GM21526 (cell line): ENCODE measurements around the gene LTB4R2.

Experiments used
- ATAC-seq: cut with Tn5 transposase; IDR thresholded peaks from one replicate; pipeline ENCODE4 v1.9.1; 2021; ENCODE audit warnings: moderate library complexity; ENCODE audit not compliant: unreplicated experiment, low FRiP score

The LTB4R2 gene

GRCh38 chr14:24274101-24274543 lies 35.8 kb upstream of the LTB4R2 start:
- peak; percentile 46 for ATAC-seq

- ATAC-seq: no peak
Measured at GRCh38 chr14:24277071-24277470, 32.9 kb upstream of the LTB4R2 start.

GRCh38 chr14:24277606-24278321 lies 32.2 kb upstream of the LTB4R2 start:
- ATAC-seq: no peak

GRCh38 chr14:24278424-24278823 lies 31.5 kb upstream of the LTB4R2 start:
- no peak for ATAC-seq

GRCh38 chr14:24279301-24280186 lies 30.4 kb upstream of the LTB4R2 start:
- no peak for ATAC-seq

- ATAC-seq: no peak
Measured at GRCh38 chr14:24280797-24281460, 29.0 kb upstream of the LTB4R2 start.

- no peak for ATAC-seq
Measured at GRCh38 chr14:24281636-24282035, 28.3 kb upstream of the LTB4R2 start.

GRCh38 chr14:24282736-24283135 lies 27.2 kb upstream of the LTB4R2 start:
- ATAC-seq: no peak

- no peak for ATAC-seq
Measured at GRCh38 chr14:24283796-24284460, 26.0 kb upstream of the LTB4R2 start.

- no peak for ATAC-seq
Measured at GRCh38 chr14:24284501-24285035, 25.4 kb upstream of the LTB4R2 start.

GRCh38 chr14:24285351-24285750 lies 24.6 kb upstream of the LTB4R2 start:
- ATAC-seq: no peak

GRCh38 chr14:24286996-24287395 lies 22.9 kb upstream of the LTB4R2 start:
- ATAC-seq: no peak

GRCh38 chr14:24289649-24290280 lies 20.2 kb upstream of the LTB4R2 start:
- ATAC-seq: no peak

- no peak for ATAC-seq
Measured at GRCh38 chr14:24290746-24291145, 19.2 kb upstream of the LTB4R2 start.

- ATAC-seq: no peak
Measured at GRCh38 chr14:24291446-24292117, 18.4 kb upstream of the LTB4R2 start.

- no peak for ATAC-seq
Measured at GRCh38 chr14:24292118-24292807, 17.7 kb upstream of the LTB4R2 start.

- ATAC-seq: no peak
Measured at GRCh38 chr14:24293525-24293924, 16.4 kb upstream of the LTB4R2 start.

- ATAC-seq: peak; percentile 39
Measured at GRCh38 chr14:24296341-24297157, 13.4 kb upstream of the LTB4R2 start.
